Right lobe of liver (tissue), 6 donors: ENCODE results near the gene GNB2. TPM values are rescaled to one million over a fixed set of nuclear protein-coding genes. Genes with fewer than 3 reads are reported as not detected.

ENCODE experiments used
- ATAC-seq, 4 donors: fragments of 200-7000 bp; cut with Tn5 transposase; one replicate each; pipeline ENCODE4 v1.9.1; 2020; ENCODE audit warnings: mild to moderate bottlenecking in 4 of 4, moderate library complexity in 4 of 4
- DNase-seq, 3 donors: peaks; one replicate each; pipeline ENCODE4 v3.0.0-alpha.2; 2020
- H3K27ac ChIP-seq, 3 donors: fragments of 200-600 bp; one replicate each; pipeline ENCODE4 v1.8.0; 2022
- H3K27me3 ChIP-seq, 2 donors: fragments of 200-600 bp; one replicate each; pipeline ENCODE4 v1.8.0; 2022
- H3K36me3 ChIP-seq, 4 donors: fragments of 200-600 bp; sonication (generic) in 1 of 4; one replicate each; pipeline versions ENCODE4 v1.5.1 to v1.8.0; 2017 to 2022; ENCODE audit warnings: control low read depth in 1 of 4
- H3K4me1 ChIP-seq, 4 donors: fragments of 200-600 bp; sonication (generic) in 1 of 4; one replicate each; pipeline versions ENCODE4 v1.5.1 to v1.8.0; 2017 to 2022; ENCODE audit warnings: control low read depth in 1 of 4
- H3K4me3 ChIP-seq, 3 donors: fragments of 200-600 bp; one replicate each; pipeline ENCODE4 v1.8.0; 2022
- H3K9me3 ChIP-seq, 4 donors: fragments of 200-600 bp; sonication (generic) in 1 of 4; one replicate each; pipeline versions ENCODE4 v1.5.1 to v1.8.0; 2017 to 2022; ENCODE audit warnings: control low read depth in 1 of 4
- POLR2A ChIP-seq: fragments of 450-650 bp; IDR thresholded peaks from one replicate; pipeline ENCODE4 v1.6.1; 2017; ENCODE audit warnings: antibody characterized with exemption, mild to moderate bottlenecking
- WGBS: methylation state at CpG from one replicate; pipeline ENCODE4 v1.1.6; 2018; ENCODE audit warnings: low coverage, low lambda C conversion rate; ENCODE audit not compliant: insufficient coverage; ENCODE audit errors: missing lambda C conversion rate; 5-methylcytosine and 5-hydroxymethylcytosine counted together
- intact Hi-C, 2 donors: fragments of 100-400 bp; cut with DNase I; formaldehyde crosslinking; loops; one replicate each; pipeline versions ENCODE4 v1.11.2 to v1.14.1; 2022
- total RNA-seq, 6 experiments: library from RNA; depleted of rRNA in 2 of 6; stranded (reverse); fragments of >200 nt in 2 of 6; fragmentation: NEBNext Ultra II Directional in 3 of 6; extraction: Animal tissue kit (Norgen Biotek cat#: 25700) in 3 of 6; gene quantifications; one replicate each; pipeline versions ENCODE4 v1.1.0 to v1.2.4, GENCODE V29; 2016 to 2023
- TF ChIP-seq, protein P1 (sequence below), 4 donors: fragments of 200-600 bp in 3 of 4; fragments of 450-650 bp in 1 of 4; IDR thresholded peaks; one replicate each; pipeline versions ENCODE4 v1.5.1 to v1.8.0; 2016 to 2022; ENCODE audit warnings: antibody characterized with exemption in 4 of 4, mild to moderate bottlenecking in 2 of 4
- donor health status: DM: no; HTN: yes; CAD: no.
- donor health status: DM: no; HTN: no; CAD: no.
- donor health status: DM: no; HTN: no; CAD: no.
- donor health status: DM: no; HTN: yes; CAD: no.
- donor health status: DM: no; HTN: yes; CAD: no.

The GNB2 gene
- total RNA-seq, 6 experiments from 2014 or later = 75.6 to 133 (median 106) TPM

DNA sequence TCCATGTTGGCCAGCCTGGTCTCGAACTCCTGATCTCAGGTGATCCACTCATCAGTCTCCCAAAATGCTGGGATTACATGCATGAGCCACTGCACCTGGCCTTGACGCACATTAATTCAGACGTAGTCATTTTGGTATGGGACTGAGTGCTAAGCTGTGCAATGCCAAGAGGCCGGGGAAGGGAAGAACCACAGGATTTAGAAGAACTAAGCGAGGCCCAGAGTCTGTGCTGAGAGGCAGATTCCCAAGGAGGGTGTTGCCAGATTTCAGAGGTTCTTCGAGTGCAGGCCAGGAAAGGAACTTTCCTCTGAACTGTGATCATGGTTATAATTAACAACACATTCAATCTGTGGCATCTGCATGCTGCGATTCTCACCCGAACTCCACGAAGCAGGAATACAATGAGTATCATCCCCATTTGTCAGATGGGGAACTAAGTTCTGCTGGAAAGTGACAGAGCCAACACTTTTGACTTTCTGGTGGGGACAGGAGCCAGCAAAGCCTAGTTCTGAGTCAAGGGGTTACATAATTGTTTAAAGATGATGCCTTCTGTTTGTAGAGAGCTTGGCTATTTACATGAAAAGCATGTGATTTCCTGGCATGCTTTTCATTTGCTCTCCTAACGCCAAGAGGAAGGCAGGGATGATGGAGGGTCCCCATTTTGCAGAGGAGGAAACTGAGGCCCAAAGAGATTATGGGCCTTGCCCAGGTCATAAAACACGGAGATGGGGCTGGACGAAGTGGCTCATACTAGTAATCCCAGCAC, 53.6 kb downstream of the GNB2 start:
- DNase-seq (peak in 1 of 3 donors; percentile 67), ATAC-seq (peak; percentile 36 to 56 (median 42))
- no peak overlapping the region for H3K4me3 ChIP-seq
- WGBS = 35% methylated on average over 10 of the region's 12 CpGs
- no peaks in the 10 kb centered on the region for H3K27me3 ChIP-seq
- H3K27ac ChIP-seq = peak overlapping the region in 1 of 3 donors; percentile 16
- no peaks in the 10 kb centered on the region for H3K36me3 ChIP-seq
- TF ChIP-seq, protein P1, sequence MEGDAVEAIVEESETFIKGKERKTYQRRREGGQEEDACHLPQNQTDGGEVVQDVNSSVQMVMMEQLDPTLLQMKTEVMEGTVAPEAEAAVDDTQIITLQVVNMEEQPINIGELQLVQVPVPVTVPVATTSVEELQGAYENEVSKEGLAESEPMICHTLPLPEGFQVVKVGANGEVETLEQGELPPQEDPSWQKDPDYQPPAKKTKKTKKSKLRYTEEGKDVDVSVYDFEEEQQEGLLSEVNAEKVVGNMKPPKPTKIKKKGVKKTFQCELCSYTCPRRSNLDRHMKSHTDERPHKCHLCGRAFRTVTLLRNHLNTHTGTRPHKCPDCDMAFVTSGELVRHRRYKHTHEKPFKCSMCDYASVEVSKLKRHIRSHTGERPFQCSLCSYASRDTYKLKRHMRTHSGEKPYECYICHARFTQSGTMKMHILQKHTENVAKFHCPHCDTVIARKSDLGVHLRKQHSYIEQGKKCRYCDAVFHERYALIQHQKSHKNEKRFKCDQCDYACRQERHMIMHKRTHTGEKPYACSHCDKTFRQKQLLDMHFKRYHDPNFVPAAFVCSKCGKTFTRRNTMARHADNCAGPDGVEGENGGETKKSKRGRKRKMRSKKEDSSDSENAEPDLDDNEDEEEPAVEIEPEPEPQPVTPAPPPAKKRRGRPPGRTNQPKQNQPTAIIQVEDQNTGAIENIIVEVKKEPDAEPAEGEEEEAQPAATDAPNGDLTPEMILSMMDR (IDR thresholded peaks at IDR 0.05) = no peak
- no peak for TF ChIP-seq POLR2A
- intact Hi-C loops = no loop called here
- no peaks in the 10 kb centered on the region for H3K9me3 ChIP-seq
- H3K4me1 ChIP-seq = peaks cover 0 to 33% (median 15%) of the 10 kb centered on the region in 4 donors

DNA sequence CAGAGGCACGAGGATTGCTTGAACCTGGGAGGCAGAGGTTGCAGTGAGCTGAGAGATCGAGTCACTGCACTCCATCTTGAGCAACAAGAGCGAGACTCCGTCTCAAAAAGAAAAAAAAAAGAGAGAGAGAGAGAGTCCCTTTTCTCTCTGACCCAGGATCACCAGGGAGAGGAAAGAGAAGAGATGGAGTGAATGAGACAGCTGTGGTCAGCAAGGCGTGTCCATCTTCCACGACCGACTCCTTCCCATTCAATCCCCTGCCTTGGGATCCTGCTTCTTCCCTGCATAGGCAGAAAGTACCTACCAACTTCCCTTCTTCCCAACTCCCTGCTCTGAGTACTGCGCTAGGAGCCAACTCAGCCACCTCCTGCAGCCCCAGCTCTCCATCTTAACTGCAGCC, 54.7 kb downstream of the GNB2 start:
- Histone ChIP-seq H3K27me3 (no peaks in the 10 kb centered on the region), H3K27ac (no peak overlapping the region), H3K4me3 (no peak overlapping the region), H3K4me1 (peaks cover 0 to 25% (median 11%) of the 10 kb centered on the region in 4 donors), H3K9me3 (no peaks in the 10 kb centered on the region), H3K36me3 (no peaks in the 10 kb centered on the region)
- DNase-seq = no peak
- no peak for ATAC-seq
- WGBS = 82% methylated on average over 4 of the region's 8 CpGs
- no peak for TF ChIP-seq POLR2A
- TF ChIP-seq, protein P1 (IDR thresholded peaks at IDR 0.05) = no peak
- intact Hi-C loops = no loop called here

Other genes starting within 250 kb of the GNB2 start
- 1 to 10 TPM in 5 of 6 experiments, under 1 TPM in 1; 0.86 to 5.7 (median 2.7) TPM for gene ZCWPW1, start 245.0 kb upstream of the GNB2 start, total RNA-seq
- gene MEPCE, start 243.9 kb upstream of the GNB2 start, total RNA-seq = 10 to 100 TPM; 17.1 to 25.1 (median 20.7) TPM
- 10 to 100 TPM in 5 of 6 experiments, 1 to 10 TPM in 1; 9.8 to 26.8 (median 13.2) TPM for gene PPP1R35, start 237.2 kb upstream of the GNB2 start, total RNA-seq
- gene SPACDR, start 209.5 kb upstream of the GNB2 start, total RNA-seq = not detected
- 10 to 100 TPM; 12.5 to 20.5 (median 17.0) TPM for gene TSC22D4, start 194.5 kb upstream of the GNB2 start, total RNA-seq
- gene NYAP1, start 189.8 kb upstream of the GNB2 start, total RNA-seq = under 1 TPM; 0.06 to 0.74 (median 0.32) TPM
- 10 to 100 TPM; 52.9 to 86.3 (median 69.8) TPM for gene AGFG2, start 134.5 kb upstream of the GNB2 start, total RNA-seq
- gene SAP25, start 99.8 kb upstream of the GNB2 start, total RNA-seq = 1 to 10 TPM in 3 of 6 experiments, under 1 TPM in 1, not detected in 2; 0.53 to 4.5 (median 2.2) TPM
- 10 to 100 TPM; 19.5 to 39.1 (median 24.7) TPM for gene LRCH4, start 87.6 kb upstream of the GNB2 start, total RNA-seq
- gene FBXO24, start 87.4 kb upstream of the GNB2 start, total RNA-seq = 1 to 10 TPM in 1 of 6 experiments, under 1 TPM in 5; 0.25 to 1.0 (median 0.45) TPM
- 10 to 100 TPM; 10.9 to 48.5 (median 23.6) TPM for gene PCOLCE, start 71.4 kb upstream of the GNB2 start, total RNA-seq
- 10 to 100 TPM in 5 of 6 experiments, 1 to 10 TPM in 1; 8.6 to 19.3 (median 13.9) TPM for gene MOSPD3, start 61.2 kb upstream of the GNB2 start, total RNA-seq
- gene TFR2, start 32.2 kb upstream of the GNB2 start, total RNA-seq = 100 to 1,000 TPM; 413 to 669 (median 501) TPM
- not detected for gene ACTL6B, start 17.3 kb upstream of the GNB2 start, total RNA-seq
- 10 to 100 TPM in 4 of 6 experiments, 1 to 10 TPM in 2; 6.6 to 25.1 (median 15.5) TPM for gene GIGYF1, start 20.5 kb downstream of the GNB2 start, total RNA-seq
- 10 to 100 TPM; 13.0 to 52.2 (median 29.2) TPM for gene POP7, start 32.4 kb downstream of the GNB2 start, total RNA-seq
- 10 to 100 TPM in 3 of 6 experiments, 1 to 10 TPM in 1, under 1 TPM in 2; 0.20 to 84.5 (median 12.7) TPM for gene EPO, start 46.7 kb downstream of the GNB2 start, total RNA-seq
- gene ZAN, start 59.9 kb downstream of the GNB2 start, total RNA-seq = under 1 TPM in 2 of 6 experiments, not detected in 4; 0.02 to 0.31 TPM
- gene EPHB4, start 153.8 kb downstream of the GNB2 start, total RNA-seq = 10 to 100 TPM; 23.9 to 43.7 (median 36.8) TPM
- 10 to 100 TPM in 2 of 6 experiments, 1 to 10 TPM in 4; 7.1 to 10.6 (median 9.2) TPM for gene SLC12A9, start 179.0 kb downstream of the GNB2 start, total RNA-seq
- gene TRIP6, start 193.6 kb downstream of the GNB2 start, total RNA-seq = 10 to 100 TPM; 21.4 to 58.6 (median 43.2) TPM
- gene SRRT, start 201.4 kb downstream of the GNB2 start, total RNA-seq = 10 to 100 TPM; 22.4 to 65.7 (median 49.1) TPM
- gene UFSP1, start 216.0 kb downstream of the GNB2 start, total RNA-seq = 1 to 10 TPM; 1.0 to 3.4 (median 2.1) TPM
- gene ACHE, start 222.1 kb downstream of the GNB2 start, total RNA-seq = 1 to 10 TPM in 5 of 6 experiments, under 1 TPM in 1; 0.59 to 6.0 (median 3.0) TPM